Gastrocnemius medialis (tissue), 4 donors: Measurements from ENCODE around the gene NCEH1. TPM values are rescaled to one million over a fixed set of nuclear protein-coding genes. Genes with fewer than 3 reads are reported as not detected.

Source experiments
- ATAC-seq, 2 donors: fragments of 150-250 bp; one replicate each; pipeline ENCODE4 v1.9.1; 2016
- DNase-seq, 2 donors: peaks; one replicate each; pipeline ENCODE4 v3.0.0-alpha.2; 2019
- H3K27ac ChIP-seq, 4 donors: fragments of 200-600 bp; sonication (generic); 1 replicate in 1 of 4; 2 replicates in 3 of 4; pipeline ENCODE4 v1.5.1; 2016 to 2018; ENCODE audit warnings: mild to moderate bottlenecking in 2 of 4, moderate library complexity in 1 of 4
- H3K27me3 ChIP-seq, 3 donors: fragments of 200-600 bp; sonication (generic) in 2 of 3; 1 replicate in 1 of 3; 2 replicates in 2 of 3; pipeline versions ENCODE4 v1.5.1 to v1.6.0; 2016 to 2019; ENCODE audit warnings: mild to moderate bottlenecking in 1 of 3, moderate library complexity in 1 of 3
- H3K36me3 ChIP-seq, 2 donors: fragments of 200-600 bp; sonication (generic) in 1 of 2; one replicate each; pipeline ENCODE4 v1.5.1; 2017 to 2018
- H3K4me1 ChIP-seq, 2 donors: fragments of 200-600 bp; sonication (generic) in 1 of 2; one replicate each; pipeline ENCODE4 v1.5.1; 2016 to 2017; ENCODE audit warnings: mild to moderate bottlenecking in 2 of 2
- H3K4me3 ChIP-seq, 4 donors: fragments of 200-600 bp; sonication (generic) in 3 of 4; 1 replicate in 1 of 4; 2 replicates in 3 of 4; pipeline ENCODE4 v1.5.1; 2016 to 2019; ENCODE audit warnings: mild to moderate bottlenecking in 2 of 4
- H3K9me3 ChIP-seq, 3 donors: fragments of 200-600 bp; sonication (generic) in 2 of 3; 1 replicate in 1 of 3; 2 replicates in 2 of 3; pipeline ENCODE4 v1.5.1; 2016 to 2019
- CTCF ChIP-seq, 5 experiments: fragments of 450-650 bp in 3 of 5; fragments of 200-600 bp in 2 of 5; sonication (generic) in 2 of 5; IDR thresholded peaks in 4 of 5; conservative IDR thresholded peaks in 1 of 5; 1 replicate in 4 of 5; 2 replicates in 1 of 5; pipeline ENCODE4 v1.5.1; 2016 to 2019; ENCODE audit warnings: antibody characterized with exemption in 5 of 5, mild to moderate bottlenecking in 3 of 5, moderate library complexity in 3 of 5
- POLR2A ChIP-seq, 2 donors: fragments of 450-650 bp; IDR thresholded peaks; one replicate each; pipeline ENCODE4 v1.6.1; 2017; ENCODE audit warnings: antibody characterized with exemption in 2 of 2, mild to moderate bottlenecking in 2 of 2, moderate library complexity in 2 of 2
- in situ Hi-C, 4 donors: fragments of 200-750 bp; cut with MboI; loops; one replicate each; pipeline versions ENCODE4 v1.15.0 to v1.8.0; 2017; ENCODE audit warnings: low sequenced_read_pairs in 4 of 4
- intact Hi-C: fragments of 100-400 bp; cut with DNase I; formaldehyde crosslinking; loops from one replicate; pipeline ENCODE4 v1.15.1; 2023; ENCODE audit warnings: low total_unique reads
- total RNA-seq, 4 donors: library from RNA; depleted of rRNA; stranded (reverse); fragments of >200 nt; gene quantifications; one replicate each; pipeline versions ENCODE4 v1.1.0 to v1.2.3, GENCODE V29; 2016

NCEH1 gene
- total RNA-seq, 4 donors from 2014 or later: 7.0 to 19.8 (median 8.2) TPM

GRCh38 chr3:172624999-172625398 is 85.9 kb downstream of the NCEH1 start:
- H3K4me1 ChIP-seq: no peaks in the 10 kb centered on the region
- H3K36me3 ChIP-seq: no peaks in the 10 kb centered on the region
- TF ChIP-seq CTCF (IDR thresholded peaks at IDR 0.05 in 4 of 5, conservative IDR thresholded peaks at IDR 0.05 in 1 of 5): no peak
- no peak for TF ChIP-seq POLR2A (IDR thresholded peaks at IDR 0.05)
- intact Hi-C loops: no loop called here
- no peak overlapping the region for H3K4me3 ChIP-seq
- no peak overlapping the region for H3K27ac ChIP-seq
- DNase-seq (no peak), ATAC-seq (no peak)
- no peaks in the 10 kb centered on the region for H3K9me3 ChIP-seq
- H3K27me3 ChIP-seq: no peaks in the 10 kb centered on the region
- in situ Hi-C loops: no loop called here

GRCh38 chr3:172622916-172623700 is 87.8 kb downstream of the NCEH1 start:
- in situ Hi-C loops (no loop called here), intact Hi-C loops (no loop called here)
- H3K4me1 ChIP-seq: no peaks in the 10 kb centered on the region
- TF ChIP-seq CTCF (IDR thresholded peaks at IDR 0.05 in 4 of 5, conservative IDR thresholded peaks at IDR 0.05 in 1 of 5) (peak in 4 of 5 experiments; percentile 18 to 65 (median 40)), POLR2A (IDR thresholded peaks at IDR 0.05) (no peak)
- DNase-seq: no peak
- H3K27ac ChIP-seq: no peak overlapping the region
- H3K36me3 ChIP-seq: no peaks in the 10 kb centered on the region
- ATAC-seq: no peak
- no peaks in the 10 kb centered on the region for H3K27me3 ChIP-seq
- no peak overlapping the region for H3K4me3 ChIP-seq
- no peaks in the 10 kb centered on the region for H3K9me3 ChIP-seq

- no peaks in the 10 kb centered on the region for H3K27me3 ChIP-seq
- H3K27ac ChIP-seq: no peak overlapping the region
- no peak overlapping the region for H3K4me3 ChIP-seq
- TF ChIP-seq CTCF (IDR thresholded peaks at IDR 0.05 in 4 of 5, conservative IDR thresholded peaks at IDR 0.05 in 1 of 5) (no peak), POLR2A (IDR thresholded peaks at IDR 0.05) (no peak)
- H3K4me1 ChIP-seq: no peaks in the 10 kb centered on the region
- DNase-seq: no peak
- no peaks in the 10 kb centered on the region for H3K9me3 ChIP-seq
- intact Hi-C loops: no loop called here
- no peaks in the 10 kb centered on the region for H3K36me3 ChIP-seq
- in situ Hi-C loops: no loop called here
- ATAC-seq: no peak
These were observed 88.7 kb downstream of the NCEH1 start for GRCh38 chr3:172622156-172622555.

GRCh38 chr3:172617976-172618375 is 92.9 kb downstream of the NCEH1 start:
- in situ Hi-C loops (no loop called here), intact Hi-C loops (no loop called here)
- H3K27ac ChIP-seq: no peak overlapping the region
- no peak for DNase-seq
- no peaks in the 10 kb centered on the region for H3K27me3 ChIP-seq
- H3K4me1 ChIP-seq: peaks cover 0 to 6% of the 10 kb centered on the region in 2 donors
- no peak overlapping the region for H3K4me3 ChIP-seq
- ATAC-seq: no peak
- no peaks in the 10 kb centered on the region for H3K36me3 ChIP-seq
- no peaks in the 10 kb centered on the region for H3K9me3 ChIP-seq
- TF ChIP-seq CTCF (IDR thresholded peaks at IDR 0.05 in 4 of 5, conservative IDR thresholded peaks at IDR 0.05 in 1 of 5) (no peak), POLR2A (IDR thresholded peaks at IDR 0.05) (no peak)
